Activated B cell treated with CpG ODN at 0.5 μM for 24 hours (primary cell): ENCODE data around the gene CNTROB. TPM values are rescaled to one million over a fixed set of nuclear protein-coding genes. Genes with fewer than 3 reads are reported as not detected.

ENCODE experiments used
- ATAC-seq: fragments of 200-7000 bp; cut with Tn5 transposase; one replicate; pipeline ENCODE4 v1.10.0; 2021; ENCODE audit warnings: low read depth, mild to moderate bottlenecking, moderate library complexity
- CTCF ChIA-PET: fragments of 350-600 bp; sonication (Branson Sonifier 250); formaldehyde crosslinking; loops from one replicate; lab custom pipeline; 2021; ENCODE audit warnings: antibody characterized with exemption; lab: Charles Lee
- POLR2A ChIA-PET: fragments of 350-600 bp; sonication (Branson Sonifier 250); formaldehyde crosslinking; loops from one replicate; lab custom pipeline; 2021; ENCODE audit warnings: antibody characterized with exemption; lab: Charles Lee
- DNase-seq: peaks from one replicate; pipeline ENCODE4 v3.0.0; 2022
- H3K27ac Mint-ChIP-seq: one replicate; pipeline ENCODE4 v1.8.0; 2020; ENCODE audit warnings: mixed read lengths
- H3K27me3 Mint-ChIP-seq: one replicate; pipeline ENCODE4 v1.8.0; 2021; ENCODE audit warnings: mixed read lengths
- H3K36me3 Mint-ChIP-seq: one replicate; pipeline ENCODE4 v1.8.0; 2021; ENCODE audit warnings: low read depth, mixed read lengths
- H3K4me1 Mint-ChIP-seq: one replicate; pipeline ENCODE4 v1.8.0; 2021; ENCODE audit warnings: mixed read lengths
- H3K4me3 Mint-ChIP-seq: one replicate; pipeline ENCODE4 v1.8.0; 2020; ENCODE audit warnings: mild to moderate bottlenecking, mixed read lengths
- H3K9me3 Mint-ChIP-seq: one replicate; pipeline ENCODE4 v1.8.0; 2020; ENCODE audit warnings: mixed read lengths
- CTCF ChIP-seq: fragments of 200-600 bp; IDR thresholded peaks from one replicate; pipeline ENCODE4 v1.8.0; 2022; ENCODE audit warnings: antibody characterized with exemption, mild to moderate bottlenecking
- intact Hi-C: fragments of 100-400 bp; cut with micrococcal nuclease; formaldehyde crosslinking; loops from one replicate; pipeline ENCODE4 v1.15.1; 2024
- total RNA-seq: library from RNA; stranded (reverse); gene quantifications from 2 replicates; pipeline ENCODE4 v1.2.3, GENCODE V29; 2022

CNTROB gene
- total RNA-seq, 1 donor from 2014 or later, result 23.0 TPM

DNA sequence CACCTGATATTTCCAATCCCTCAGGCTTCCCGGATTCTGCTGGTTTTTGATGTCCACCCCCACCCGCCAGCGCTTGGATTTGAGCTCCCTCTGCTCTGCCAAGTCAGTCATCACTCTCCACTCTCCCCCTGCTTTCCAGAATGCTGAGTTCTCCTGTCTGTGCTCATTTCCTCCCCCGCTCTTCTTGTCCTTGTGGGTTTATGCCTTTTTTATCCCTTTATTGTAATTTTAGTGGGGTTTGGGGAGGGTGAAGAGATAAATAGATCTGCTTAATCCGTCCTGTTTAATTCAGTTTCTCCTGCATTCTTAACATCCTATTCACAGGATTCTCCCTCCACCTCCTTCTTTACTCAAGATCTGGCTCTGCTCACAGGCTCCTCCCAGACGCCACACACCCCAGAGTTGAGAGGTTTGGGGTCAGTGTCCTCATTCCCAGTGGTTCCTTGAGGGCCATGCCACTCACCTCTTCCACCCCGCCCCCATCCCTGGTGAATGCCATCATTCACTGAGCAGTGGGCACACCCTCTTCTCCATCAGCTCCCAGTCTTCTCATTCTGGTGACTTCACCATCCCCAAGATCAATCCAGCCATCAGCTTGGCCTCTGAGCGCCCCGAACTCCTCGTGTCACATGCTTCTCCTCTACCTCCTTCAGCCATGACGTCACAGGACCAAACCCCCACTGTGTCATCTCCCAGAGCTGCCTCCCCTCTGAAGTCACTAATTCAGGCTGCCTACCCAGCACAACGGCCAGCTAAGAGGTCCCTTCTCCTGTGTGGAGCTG lies 55.3 kb downstream of the CNTROB start:
- no peak for DNase-seq
- ChIA-PET POLR2A (interaction anchor here (0.6 to 1.1 kb wide), 2 partner anchors 75 to 237 kb away, joined by 4 to 13 read pairs; no protein-coding TSS in a partner anchor), CTCF (interaction anchor here (0.7 to 6.7 kb wide), 7 partner anchors 75 to 244 kb away, joined by 3 to 90 read pairs (median 4); no protein-coding TSS in a partner anchor)
- H3K36me3 Mint-ChIP-seq, result no peaks in the 10 kb centered on the region
- no peak overlapping the region for H3K27ac Mint-ChIP-seq
- peaks cover 17% of the 10 kb centered on the region for H3K4me1 Mint-ChIP-seq
- no peaks in the 10 kb centered on the region for H3K9me3 Mint-ChIP-seq
- peaks cover 21% of the 10 kb centered on the region for H3K27me3 Mint-ChIP-seq
- intact Hi-C loops, result no loop called here
- H3K4me3 Mint-ChIP-seq, result no peak overlapping the region
- no peak for ATAC-seq
- no peak for TF ChIP-seq CTCF

DNA sequence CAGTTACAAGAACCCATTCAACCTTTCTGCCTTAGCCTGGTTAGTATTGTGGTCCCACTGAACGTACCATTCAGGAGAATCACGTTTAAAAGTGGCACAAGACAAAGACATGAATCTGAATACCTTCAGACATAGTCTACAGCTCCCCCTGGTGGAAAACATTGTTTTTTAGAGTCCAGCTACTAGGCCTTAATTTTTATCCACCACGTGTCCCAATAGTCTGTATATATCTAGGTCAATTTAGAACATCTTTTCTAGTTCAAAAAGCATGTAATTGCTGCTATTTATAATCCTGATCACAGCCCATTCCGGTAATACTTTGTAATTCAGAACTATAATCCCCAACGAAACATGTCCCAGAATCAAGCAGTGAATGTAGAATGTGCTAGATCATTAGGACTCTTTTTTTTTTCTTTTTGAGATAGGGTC lies 56.8 kb downstream of the CNTROB start:
- ATAC-seq (peak; percentile 53), DNase-seq (no peak)
- Mint-ChIP-seq H3K9me3 (no peaks in the 10 kb centered on the region), H3K4me1 (peaks cover 17% of the 10 kb centered on the region), H3K4me3 (peak overlapping the region; percentile 77), H3K36me3 (no peaks in the 10 kb centered on the region), H3K27ac (peak overlapping the region; percentile 75), H3K27me3 (peaks cover 12% of the 10 kb centered on the region)
- ChIA-PET POLR2A (interaction anchor here (0.7 to 2.5 kb wide), 11 partner anchors 57 to 595 kb away, joined by 3 to 24 read pairs (median 4); partner anchors contain the start of genes CNTROB, NAA38, RNF227 and TRAPPC1), CTCF (interaction anchor here (0.7 to 6.7 kb wide), 22 partner anchors 10 to 245 kb away, joined by 3 to 90 read pairs (median 5); partner anchors contain the start of genes CNTROB, NAA38, RNF227 and TRAPPC1)
- no peak for TF ChIP-seq CTCF
- intact Hi-C loops, result no loop called here

DNA sequence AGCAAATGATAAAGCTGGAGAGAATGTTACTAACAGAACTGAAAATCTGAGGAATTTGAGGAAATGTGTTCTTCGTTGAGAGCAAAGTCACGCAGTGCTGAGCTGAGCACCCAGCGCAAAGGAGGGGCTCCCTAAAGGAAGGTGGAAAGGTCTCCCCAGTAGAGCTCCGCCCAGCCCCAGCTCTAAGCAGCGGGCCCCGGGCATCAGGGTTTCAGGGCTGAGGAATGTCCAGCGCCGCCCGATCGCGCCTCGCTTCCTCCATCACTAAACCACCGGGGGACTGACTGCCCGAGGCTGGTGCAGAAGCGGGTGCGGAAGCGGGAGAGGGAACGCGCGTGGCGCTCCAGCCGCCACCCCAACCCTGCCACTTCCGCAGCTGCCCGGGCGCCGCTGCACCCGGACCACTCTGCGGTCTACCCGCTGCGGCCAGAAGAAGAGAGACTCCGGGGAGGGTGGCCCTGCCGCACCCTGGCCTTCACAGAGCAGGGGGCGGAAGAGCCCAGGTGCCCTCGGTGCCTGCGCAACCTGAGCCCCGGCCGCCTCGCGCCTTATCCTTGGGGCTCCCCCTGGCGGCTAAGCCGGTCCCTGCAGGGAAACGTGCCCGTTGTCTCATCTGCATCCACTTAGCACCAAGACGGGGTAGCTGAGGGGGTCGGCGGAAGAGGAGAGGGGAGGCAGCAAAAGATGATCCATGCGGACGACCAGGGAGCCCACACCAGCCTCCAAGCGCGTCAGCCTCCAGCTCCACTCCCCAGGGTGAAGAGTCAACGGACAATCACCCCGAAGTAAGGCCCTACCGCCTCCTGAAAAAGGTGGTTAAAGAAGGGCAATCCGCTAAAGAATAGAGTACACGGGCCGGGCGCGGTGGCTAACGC lies 58.0 kb downstream of the CNTROB start:
- CTCF ChIA-PET, result interaction anchor here (0.6 to 6.7 kb wide), 37 partner anchors 8 to 653 kb away, joined by 3 to 90 read pairs (median 4); partner anchors contain the start of genes CNTROB, GUCY2D, NAA38 and RNF227

GRCh38 chr17:7992516-7992915 lies 60.5 kb downstream of the CNTROB start:
- ChIA-PET POLR2A (no interaction called here), CTCF (interaction anchor here (1.2 kb wide), 1 partner anchor 249 kb away, joined by 3 read pairs; no protein-coding TSS in a partner anchor)
- intact Hi-C loops, result loop anchor here (5.0 kb wide), 1 partner anchor 50 kb away; no protein-coding TSS in a partner anchor
- H3K9me3 Mint-ChIP-seq, result no peaks in the 10 kb centered on the region
- ATAC-seq, result no peak
- peaks cover 17% of the 10 kb centered on the region for H3K4me1 Mint-ChIP-seq
- no peak overlapping the region for H3K4me3 Mint-ChIP-seq
- H3K27me3 Mint-ChIP-seq, result peaks cover 6% of the 10 kb centered on the region
- no peaks in the 10 kb centered on the region for H3K36me3 Mint-ChIP-seq
- no peak overlapping the region for H3K27ac Mint-ChIP-seq
- TF ChIP-seq CTCF, result no peak
- no peak for DNase-seq

More for the DNA sequence above, 58.0 kb downstream of the CNTROB start:
- peak; percentile 94 for ATAC-seq
- no peaks in the 10 kb centered on the region for H3K9me3 Mint-ChIP-seq
- POLR2A ChIA-PET, result interaction anchor here (0.6 to 2.5 kb wide), 8 partner anchors 58 to 231 kb away, joined by 3 to 24 read pairs (median 6); partner anchors contain the start of genes CNTROB, NAA38, RNF227 and TRAPPC1
- H3K36me3 Mint-ChIP-seq, result no peaks in the 10 kb centered on the region
- intact Hi-C loops, result loop anchor here (1.0 to 5.0 kb wide), 8 partner anchors 52 to 247 kb away; partner anchors contain the start of genes CNTROB and NAA38
- H3K27me3 Mint-ChIP-seq, result peaks cover 9% of the 10 kb centered on the region
- peaks cover 17% of the 10 kb centered on the region for H3K4me1 Mint-ChIP-seq
- H3K27ac Mint-ChIP-seq, result peak overlapping the region; percentile 75
- DNase-seq, result peak; percentile 96
- H3K4me3 Mint-ChIP-seq, result peak overlapping the region; percentile 77
- TF ChIP-seq CTCF, result no peak
